ENCODE measurements around the gene ACRBP.

ACRBP gene

GRCh38 chr12:6640497-6640896 is 6.7 kb downstream of the ACRBP start:
- no peak overlapping the region for H3K4me3 ChIP-seq (ENCODE audit: low read length)
- no peak for TF ChIP-seq CTCF (conservative IDR thresholded peaks at IDR 0.05; ENCODE audit: low read depth, low read length)
- DNase-seq (ENCODE audit: low read depth), result no peak

- no peak for TF ChIP-seq CTCF (conservative IDR thresholded peaks at IDR 0.05; ENCODE audit: low read depth, low read length)
- DNase-seq (ENCODE audit: low read depth), result no peak
- no peak overlapping the region for H3K4me3 ChIP-seq (ENCODE audit: low read length)
These were observed 8.0 kb downstream of the ACRBP start for GRCh38 chr12:6639151-6639801.

GRCh38 chr12:6638305-6638704 is 8.9 kb downstream of the ACRBP start:
- DNase-seq (ENCODE audit: low read depth), result no peak
- TF ChIP-seq CTCF (conservative IDR thresholded peaks at IDR 0.05; ENCODE audit: low read depth, low read length), result no peak
- no peak overlapping the region for H3K4me3 ChIP-seq (ENCODE audit: low read length)

- H3K4me3 ChIP-seq (ENCODE audit: low read length), result no peak within 1 kb of the TSS
- no peak for TF ChIP-seq CTCF (conservative IDR thresholded peaks at IDR 0.05; ENCODE audit: low read depth, low read length)
- DNase-seq (ENCODE audit: low read depth), result no peak
These were observed 11.2 kb downstream of the ACRBP start, which contains the start of gene LPAR5 for GRCh38 chr12:6635856-6636531. Gene LPAR5, minus strand, starts transcription at chr12:6635959. Its CDS starts 14,711 bp downstream, at chr12:6621248.

GRCh38 chr12:6635375-6635855 is 11.8 kb downstream of the ACRBP start:
- DNase-seq (ENCODE audit: low read depth), result no peak
- TF ChIP-seq CTCF (conservative IDR thresholded peaks at IDR 0.05; ENCODE audit: low read depth, low read length), result no peak
- H3K4me3 ChIP-seq (ENCODE audit: low read length), result no peak overlapping the region

- no peak for DNase-seq (ENCODE audit: low read depth)
- no peak for TF ChIP-seq CTCF (conservative IDR thresholded peaks at IDR 0.05; ENCODE audit: low read depth, low read length)
- H3K4me3 ChIP-seq (ENCODE audit: low read length), result no peak overlapping the region
These were observed 14.9 kb downstream of the ACRBP start for GRCh38 chr12:6632026-6632983.
